Suppressor macrophage (primary cell): ENCODE measurements around the gene ARHGAP15.
"Not testable (repeated sequence)": the region's sequence is repeated elsewhere in the genome, so short reads cannot be mapped to it uniquely, and the experiment has no call there.

Experiments
- DNase-seq, 4 experiments: peaks; one replicate each; pipeline ENCODE4 v3.0.0-alpha.2; 2020 to 2022
- total RNA-seq, 17 experiments: gene quantifications; one replicate each; lab custom pipeline; 2026; ENCODE audit warnings: mixed read lengths in 6 of 17, inconsistent platforms in 3 of 17; lab: John Stamatoyannopoulos, UW

The ARHGAP15 gene
- total RNA-seq = 11.2 to 54.5 (median 34.6) reads per million in 17 experiments

GRCh38 chr2:143128681-143129580, at the start of gene ARHGAP15:
ARHGAP15 (plus strand) TSS chr2:143129419.
- DNase-seq = peak; percentile 62 to 82 (median 73)

GRCh38 chr2:143081616-143082015, 47.6 kb upstream of the ARHGAP15 start:
- DNase-seq = no peak

GRCh38 chr2:143083636-143084035, 45.6 kb upstream of the ARHGAP15 start:
- peak; percentile 52 to 92 (median 74) for DNase-seq

GRCh38 chr2:143084462-143084861, 44.8 kb upstream of the ARHGAP15 start:
- no peak for DNase-seq

- DNase-seq = no peak
Observed at GRCh38 chr2:143085125-143085784, 44.0 kb upstream of the ARHGAP15 start.

GRCh38 chr2:143087033-143087432, 42.2 kb upstream of the ARHGAP15 start:
- DNase-seq = no peak

- DNase-seq = peak in 3 of 4 experiments; percentile 8 to 57 (median 46)
Observed at GRCh38 chr2:143088388-143088787, 40.8 kb upstream of the ARHGAP15 start.

- not testable (repeated sequence) for DNase-seq
Observed at GRCh38 chr2:143089520-143089919, 39.7 kb upstream of the ARHGAP15 start.

GRCh38 chr2:143110758-143111428, 18.3 kb upstream of the ARHGAP15 start:
- DNase-seq = peak; percentile 81 to 92 (median 83)

GRCh38 chr2:143117225-143117624, 12.0 kb upstream of the ARHGAP15 start:
- no peak for DNase-seq

- peak in 2 of 4 experiments; percentile 15 to 31 for DNase-seq
Observed at GRCh38 chr2:143121079-143121478, 8.1 kb upstream of the ARHGAP15 start.

GRCh38 chr2:143121957-143122356, 7.3 kb upstream of the ARHGAP15 start:
- DNase-seq = peak in 2 of 4 experiments; percentile 57 to 62

- DNase-seq = no peak
Observed at GRCh38 chr2:143123911-143124310, 5.3 kb upstream of the ARHGAP15 start.

- DNase-seq = peak in 3 of 4 experiments; percentile 21 to 33 (median 27)
Observed at GRCh38 chr2:143124445-143124844, 4.8 kb upstream of the ARHGAP15 start.

- DNase-seq = peak in 2 of 4 experiments; percentile 43 to 49
Observed at GRCh38 chr2:143125717-143126116, 3.5 kb upstream of the ARHGAP15 start.

GRCh38 chr2:143132355-143132754, 3.1 kb downstream of the ARHGAP15 start:
- DNase-seq = peak; percentile 38 to 59 (median 50)

- no peak for DNase-seq
Observed at GRCh38 chr2:143133783-143134182, 4.6 kb downstream of the ARHGAP15 start.

- no peak for DNase-seq
Observed at GRCh38 chr2:143138292-143138691, 9.1 kb downstream of the ARHGAP15 start.

GRCh38 chr2:143139835-143140393, 10.7 kb downstream of the ARHGAP15 start:
- DNase-seq = no peak

- DNase-seq = peak; percentile 18 to 77 (median 60)
Observed at GRCh38 chr2:143140864-143141661, 11.8 kb downstream of the ARHGAP15 start.

GRCh38 chr2:143142598-143142997, 13.4 kb downstream of the ARHGAP15 start:
- DNase-seq = no peak
